ENCODE data around the gene DPP3.

DNA sequence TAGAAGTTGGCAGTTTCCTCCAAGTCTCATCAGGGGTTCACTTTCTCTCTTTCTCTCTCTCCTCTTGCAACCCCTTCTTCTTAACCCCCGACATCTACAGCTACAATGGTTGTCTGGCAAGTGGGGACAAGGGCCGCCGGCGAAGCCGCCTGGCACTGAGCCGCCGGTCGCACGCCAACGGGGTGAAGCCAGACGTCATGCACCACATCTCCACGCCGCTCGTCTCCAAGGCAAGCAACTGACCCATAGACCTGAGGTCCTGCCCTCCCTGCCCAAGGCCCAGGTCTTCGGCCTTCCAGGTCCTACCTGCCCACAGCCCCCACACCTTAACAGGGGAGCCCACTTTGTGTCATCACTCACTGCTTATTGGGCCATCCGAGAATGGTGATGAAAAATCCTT, 9.1 kb upstream of the DPP3 start:
- no peak for TF ChIP-seq POLR2A (IDR thresholded peaks at IDR 0.05)
- TF ChIP-seq, protein P1, sequence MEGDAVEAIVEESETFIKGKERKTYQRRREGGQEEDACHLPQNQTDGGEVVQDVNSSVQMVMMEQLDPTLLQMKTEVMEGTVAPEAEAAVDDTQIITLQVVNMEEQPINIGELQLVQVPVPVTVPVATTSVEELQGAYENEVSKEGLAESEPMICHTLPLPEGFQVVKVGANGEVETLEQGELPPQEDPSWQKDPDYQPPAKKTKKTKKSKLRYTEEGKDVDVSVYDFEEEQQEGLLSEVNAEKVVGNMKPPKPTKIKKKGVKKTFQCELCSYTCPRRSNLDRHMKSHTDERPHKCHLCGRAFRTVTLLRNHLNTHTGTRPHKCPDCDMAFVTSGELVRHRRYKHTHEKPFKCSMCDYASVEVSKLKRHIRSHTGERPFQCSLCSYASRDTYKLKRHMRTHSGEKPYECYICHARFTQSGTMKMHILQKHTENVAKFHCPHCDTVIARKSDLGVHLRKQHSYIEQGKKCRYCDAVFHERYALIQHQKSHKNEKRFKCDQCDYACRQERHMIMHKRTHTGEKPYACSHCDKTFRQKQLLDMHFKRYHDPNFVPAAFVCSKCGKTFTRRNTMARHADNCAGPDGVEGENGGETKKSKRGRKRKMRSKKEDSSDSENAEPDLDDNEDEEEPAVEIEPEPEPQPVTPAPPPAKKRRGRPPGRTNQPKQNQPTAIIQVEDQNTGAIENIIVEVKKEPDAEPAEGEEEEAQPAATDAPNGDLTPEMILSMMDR (IDR thresholded peaks at IDR 0.05) = no peak

Measured in adrenal gland (tissue), 5 donors.